GM21381 (cell line): ENCODE data around the gene GPR45.
"Not testable (repeated sequence)": the region's sequence is repeated elsewhere in the genome, so short reads cannot be mapped to it uniquely, and the experiment has no call there.

Experiments used
- ATAC-seq: cut with Tn5 transposase; IDR thresholded peaks from one replicate; pipeline ENCODE4 v1.9.1; 2021; ENCODE audit warnings: mild to moderate bottlenecking, moderate library complexity; ENCODE audit not compliant: unreplicated experiment

Gene GPR45

GRCh38 chr2:105241443-105241842 lies at the start of gene GPR45:
Gene GPR45 (plus strand): TSS chr2:105241743. CDS start chr2:105241859, 116 bp downstream.
- ATAC-seq: no peak

- ATAC-seq: no peak
Measured at GRCh38 chr2:105194022-105194675, 47.4 kb upstream of the GPR45 start.

- ATAC-seq: no peak
Measured at GRCh38 chr2:105196651-105197050, 44.9 kb upstream of the GPR45 start.

GRCh38 chr2:105215586-105216192 lies 25.9 kb upstream of the GPR45 start:
- ATAC-seq: no peak

GRCh38 chr2:105220604-105221003 lies 20.9 kb upstream of the GPR45 start:
- no peak for ATAC-seq

- ATAC-seq: no peak
Measured at GRCh38 chr2:105224444-105224843, 17.1 kb upstream of the GPR45 start.

- no peak for ATAC-seq
Measured at GRCh38 chr2:105231232-105231619, 10.3 kb upstream of the GPR45 start.

- no peak for ATAC-seq
Measured at GRCh38 chr2:105235388-105236059, 6.0 kb upstream of the GPR45 start.

GRCh38 chr2:105236060-105236424 lies 5.5 kb upstream of the GPR45 start:
- no peak for ATAC-seq

- ATAC-seq: no peak
Measured at GRCh38 chr2:105237045-105237765, 4.3 kb upstream of the GPR45 start.

- ATAC-seq: no peak
Measured at GRCh38 chr2:105238664-105239240, 2.8 kb upstream of the GPR45 start.

- no peak for ATAC-seq
Measured at GRCh38 chr2:105239924-105240323, 1.6 kb upstream of the GPR45 start.

GRCh38 chr2:105242286-105242993 lies 897 bp downstream of the GPR45 start:
- ATAC-seq: no peak

GRCh38 chr2:105243961-105244360 lies 2.4 kb downstream of the GPR45 start:
- no peak for ATAC-seq

- ATAC-seq: no peak
Measured at GRCh38 chr2:105244451-105244850, 2.9 kb downstream of the GPR45 start.

- no peak for ATAC-seq
Measured at GRCh38 chr2:105248316-105249070, 7.0 kb downstream of the GPR45 start.

GRCh38 chr2:105249181-105249580 lies 7.6 kb downstream of the GPR45 start:
- no peak for ATAC-seq

- no peak for ATAC-seq
Measured at GRCh38 chr2:105249891-105250290, 8.3 kb downstream of the GPR45 start.

- ATAC-seq: not testable (repeated sequence)
Measured at GRCh38 chr2:105251016-105251648, 9.6 kb downstream of the GPR45 start.
